A204.1 (cell line): ENCODE results near the gene TLE5.
"Not testable (repeated sequence)": the region's sequence is repeated elsewhere in the genome, so short reads cannot be mapped to it uniquely, and the experiment has no call there.

Experiments
- FAIRE-seq: peaks from 2 replicates; lab custom pipeline; 2012; peaks lifted over from hg19 to GRCh38; lab: Jason Lieb, UNC

Gene TLE5

DNA sequence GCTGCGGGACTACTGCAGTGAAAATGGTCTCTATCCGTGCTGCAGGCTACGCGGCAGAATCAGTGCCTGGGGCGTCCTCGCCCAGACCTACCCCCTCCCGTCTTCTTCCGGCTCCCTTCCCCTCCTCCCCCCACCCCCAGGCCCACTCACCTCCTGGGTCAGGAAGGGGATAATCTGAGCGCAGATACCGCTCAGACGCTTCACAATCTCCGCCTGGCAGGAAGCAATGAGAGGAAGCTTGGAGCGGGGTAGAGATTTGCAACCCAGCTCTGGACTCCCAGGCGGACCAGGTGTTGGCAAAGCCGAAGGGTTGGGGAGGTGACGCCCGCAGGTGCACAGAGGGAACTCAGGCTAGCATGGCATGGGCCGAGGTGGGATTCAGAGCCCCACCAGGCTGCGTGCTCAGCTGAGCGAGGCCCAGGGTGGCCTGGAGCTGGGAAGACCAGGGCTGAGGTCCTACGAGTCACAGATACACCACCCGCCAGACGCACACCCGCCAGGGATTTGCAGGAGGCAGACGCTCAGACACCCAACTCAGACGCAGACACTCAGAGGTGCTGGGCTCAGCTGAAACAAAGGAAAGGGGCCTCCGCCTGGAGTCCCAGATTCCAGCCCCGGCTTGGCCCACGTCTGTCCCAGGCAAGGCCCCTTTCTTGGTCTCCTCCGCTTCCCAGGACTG is 37.3 kb downstream of the TLE5 start:
- FAIRE-seq, result no peak

DNA sequence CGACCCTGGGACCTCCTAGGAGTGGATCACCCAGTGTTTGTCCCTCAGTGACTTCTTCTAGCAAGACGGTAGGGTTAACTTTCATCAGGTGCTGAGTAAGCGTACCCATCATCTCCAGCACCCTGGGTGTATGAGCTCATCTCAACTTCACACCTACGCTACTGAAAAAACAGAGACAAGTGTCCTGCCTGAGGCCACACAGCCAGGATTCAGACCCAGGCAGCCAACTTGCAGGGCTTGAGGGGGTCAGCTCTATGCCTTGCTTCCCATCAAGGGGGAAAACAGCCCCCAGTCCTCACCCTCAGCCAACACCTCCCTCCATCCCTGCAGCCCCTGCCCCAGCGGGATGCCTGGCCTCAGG is 37.8 kb downstream of the TLE5 start:
- FAIRE-seq, result no peak

- no peak for FAIRE-seq
These were observed 41.9 kb downstream of the TLE5 start for GRCh38 chr19:3020321-3020960.

GRCh38 chr19:3019211-3019854 is 43.0 kb downstream of the TLE5 start:
- FAIRE-seq, result no peak

DNA sequence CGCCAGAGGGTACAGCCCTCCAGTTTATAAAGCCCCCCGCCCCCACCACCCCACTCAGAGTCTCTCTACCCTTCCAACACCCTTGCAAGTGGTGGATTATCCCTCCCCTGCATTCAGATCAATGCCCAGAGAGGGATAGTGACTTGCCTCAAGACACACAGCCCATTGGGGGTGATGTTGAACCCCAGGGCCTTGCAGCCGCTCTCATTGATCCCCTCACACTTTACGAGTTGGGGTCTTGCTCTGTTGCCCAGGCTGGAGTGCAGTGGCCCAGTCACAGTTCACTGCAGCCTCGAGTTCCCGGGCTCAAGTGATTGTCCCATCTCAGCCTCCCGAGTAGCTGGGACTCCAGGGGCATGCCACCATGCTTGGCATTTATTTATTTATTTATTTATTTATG is 44.4 kb downstream of the TLE5 start:
- FAIRE-seq, result no peak

DNA sequence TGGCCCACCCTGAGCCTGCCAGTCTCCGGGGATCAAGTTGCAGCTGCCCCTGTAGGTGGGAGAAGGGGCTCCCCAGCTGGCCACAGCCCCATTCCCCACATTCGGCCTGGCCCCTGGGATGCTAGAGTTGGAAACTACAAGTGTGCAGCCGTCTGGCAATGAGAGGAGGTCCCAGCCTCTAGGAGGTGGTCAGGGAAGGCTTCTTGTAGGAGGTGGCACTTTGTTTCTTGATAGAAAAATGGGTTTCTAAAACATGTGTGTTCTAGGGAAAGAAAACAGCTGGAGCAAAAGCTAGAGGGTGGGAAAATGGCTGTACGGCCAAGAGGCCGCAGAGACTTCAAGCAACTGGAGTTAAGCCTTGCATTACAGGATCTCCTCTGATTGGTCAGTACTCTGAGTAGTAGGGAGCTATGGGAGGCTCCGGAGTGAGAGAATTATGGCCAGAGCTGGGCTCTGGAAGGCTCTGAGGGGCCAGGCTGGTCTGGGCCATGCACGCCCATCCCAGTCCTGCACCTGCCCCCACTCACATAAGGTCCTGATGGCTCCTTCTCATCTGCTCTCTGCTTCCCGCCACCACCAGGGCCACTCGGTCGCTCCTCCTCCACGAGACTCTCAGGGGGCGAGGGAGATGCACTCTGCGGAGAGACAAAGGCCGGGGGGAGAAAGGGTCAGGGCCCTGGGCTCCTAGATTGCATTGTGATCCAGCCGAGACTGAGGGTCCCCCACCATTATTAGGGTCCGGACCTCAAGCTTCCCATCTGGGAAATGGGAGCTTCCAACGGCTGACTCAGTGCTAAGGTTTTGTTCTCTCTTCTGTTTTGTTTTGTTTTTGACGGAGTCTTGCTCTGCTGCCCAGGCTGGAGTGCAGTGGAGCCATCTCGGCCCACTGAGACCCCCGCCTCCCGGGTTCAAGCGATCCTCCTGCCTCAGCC is 46.9 kb downstream of the TLE5 start:
- no peak for FAIRE-seq

DNA sequence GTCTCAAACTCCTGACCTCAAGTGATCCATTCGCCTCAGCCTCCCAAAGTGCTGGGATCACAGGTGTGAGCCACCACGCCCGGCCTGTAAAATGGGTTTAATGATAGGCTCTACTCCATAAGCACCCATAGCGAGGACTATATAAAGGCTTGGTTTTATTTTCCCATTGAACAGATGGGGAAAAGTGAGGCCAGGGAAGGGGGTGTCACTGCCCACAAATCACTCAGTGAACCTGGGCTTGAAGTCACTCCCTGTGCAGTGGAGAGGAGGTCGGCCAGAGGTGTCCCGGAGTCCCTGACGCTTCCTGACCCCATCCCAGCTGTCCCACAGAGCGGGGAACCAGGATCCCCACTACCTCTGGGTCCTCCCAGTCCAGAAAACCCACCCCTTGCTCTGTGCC is 48.2 kb downstream of the TLE5 start:
- FAIRE-seq, result no peak

DNA sequence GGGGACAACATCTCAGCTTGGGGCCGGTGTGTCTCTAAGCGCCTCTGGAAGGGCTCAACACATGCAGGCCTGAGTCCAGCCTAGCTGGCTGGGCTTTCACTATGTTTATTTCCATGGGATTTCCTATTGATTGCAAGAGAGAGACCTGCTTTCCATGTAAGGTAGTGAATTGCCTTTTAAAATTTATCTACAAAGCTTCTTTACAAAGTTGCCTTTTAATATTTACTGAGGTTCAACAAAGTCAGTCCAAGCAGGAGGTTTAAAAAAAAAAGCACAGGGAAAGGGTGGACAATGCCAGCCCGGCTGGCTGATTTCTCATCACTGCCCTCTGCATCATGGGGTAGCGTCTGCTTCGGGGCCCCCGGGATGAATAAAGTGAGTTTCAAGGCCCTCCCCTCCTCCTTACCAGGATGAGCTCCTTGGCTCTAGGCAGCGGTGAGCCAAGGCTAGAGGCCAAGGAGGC is 49.0 kb downstream of the TLE5 start:
- no peak for FAIRE-seq

- no peak for FAIRE-seq
These were observed 49.6 kb downstream of the TLE5 start for GRCh38 chr19:3012621-3013262.

- not testable (repeated sequence) for FAIRE-seq
These were observed 50.2 kb downstream of the TLE5 start for GRCh38 chr19:3012059-3012458.

DNA sequence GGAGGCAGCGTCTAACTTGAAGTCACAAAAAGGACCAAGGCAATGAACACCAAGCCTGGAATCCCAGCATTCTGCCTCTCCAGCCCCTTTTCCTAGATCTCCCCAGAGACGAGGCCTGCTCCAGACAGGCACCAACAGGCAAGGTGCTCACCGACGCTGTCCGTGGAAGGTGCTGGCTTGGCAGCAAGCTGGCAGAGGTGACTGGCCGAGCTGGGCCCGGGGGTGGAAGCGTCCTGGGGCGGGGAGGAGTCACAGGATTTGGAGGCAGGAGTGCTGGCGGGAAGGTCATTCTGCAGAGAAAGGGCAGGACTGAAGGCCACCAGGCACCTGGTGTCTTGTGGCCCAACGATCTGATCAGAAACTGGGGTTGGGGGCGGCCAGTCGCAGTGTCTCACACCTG is 51.4 kb downstream of the TLE5 start:
- no peak for FAIRE-seq

GRCh38 chr19:3008994-3009393 is 53.3 kb downstream of the TLE5 start:
- FAIRE-seq, result no peak

DNA sequence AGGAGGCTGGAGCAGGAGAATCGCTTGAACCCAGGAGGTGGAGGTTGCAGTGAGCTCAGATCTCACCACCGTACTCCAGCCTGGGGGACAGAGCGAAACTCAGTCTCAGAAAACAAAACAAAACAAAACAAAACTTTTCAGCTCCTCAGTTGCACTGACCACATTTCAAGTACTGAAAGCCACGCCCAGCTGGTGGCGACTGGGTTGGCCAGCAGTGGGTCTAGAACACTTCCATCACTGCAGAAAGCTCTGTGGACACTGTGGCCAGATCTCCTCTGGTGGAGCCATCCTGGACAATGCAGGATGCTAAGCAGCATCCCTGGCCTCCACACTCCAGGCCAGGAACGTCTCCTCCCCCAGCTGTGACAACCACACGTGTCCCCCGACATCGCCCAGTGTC is 54.3 kb downstream of the TLE5 start:
- no peak for FAIRE-seq

GRCh38 chr19:3006075-3006767 is 56.1 kb downstream of the TLE5 start:
- no peak for FAIRE-seq

DNA sequence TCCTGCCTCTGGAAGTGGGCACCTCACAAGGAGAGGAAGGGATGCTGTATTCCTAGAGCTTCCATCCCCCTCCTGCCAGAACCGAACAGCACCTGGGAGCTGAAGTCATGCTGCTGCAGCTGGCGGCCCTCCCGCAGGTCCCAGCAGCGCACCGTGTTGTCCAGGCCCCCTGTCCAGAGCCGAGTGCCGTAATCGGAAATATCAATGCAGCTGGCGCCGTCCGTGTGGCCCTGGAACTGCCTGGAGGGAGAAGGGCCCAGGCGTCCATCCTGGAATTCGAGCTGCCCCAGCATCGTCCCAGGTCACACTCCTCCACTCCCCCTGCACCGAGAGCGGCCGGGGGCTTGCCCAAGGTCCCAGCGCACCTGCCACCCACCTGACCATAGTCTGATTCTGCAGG is 57.0 kb downstream of the TLE5 start:
- FAIRE-seq, result no peak

DNA sequence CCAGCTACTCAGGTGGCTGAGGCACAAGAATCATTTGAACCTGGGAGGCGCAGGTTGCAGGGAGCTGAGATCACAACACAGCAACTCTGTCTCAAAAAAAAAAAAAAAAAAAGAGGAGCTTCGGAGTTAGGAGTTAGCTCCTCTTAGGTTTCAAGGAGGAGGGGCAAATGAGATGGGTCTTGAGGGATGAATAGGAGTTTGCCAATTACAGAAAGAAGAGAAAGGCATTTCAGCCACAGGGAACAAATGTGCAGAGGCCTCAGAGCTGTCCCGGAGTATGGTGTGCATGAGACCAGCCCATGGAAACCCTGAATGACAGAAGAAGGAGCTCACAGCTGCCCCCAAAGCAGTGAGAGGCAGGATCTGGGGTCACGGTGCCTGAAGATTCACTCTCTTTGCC is 57.8 kb downstream of the TLE5 start:
- no peak for FAIRE-seq

DNA sequence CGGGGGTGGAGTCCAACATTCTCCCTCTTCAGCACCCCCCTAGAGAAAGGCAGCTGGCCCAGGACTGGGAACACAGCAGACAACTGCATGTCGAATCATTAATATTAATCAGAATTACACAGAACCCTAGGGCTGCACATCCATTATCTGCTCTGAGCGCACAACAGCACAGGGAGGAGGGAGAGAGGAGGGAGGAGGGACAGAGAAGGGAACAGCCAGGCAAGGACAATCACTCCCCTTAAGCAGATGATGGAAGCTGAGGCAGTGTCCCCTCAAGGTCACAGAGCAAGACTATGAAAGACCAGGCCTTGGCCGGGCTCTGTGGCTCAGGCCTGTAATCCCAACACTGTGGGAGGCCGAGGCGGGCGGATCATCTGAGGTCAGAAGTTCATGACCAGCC is 59.2 kb downstream of the TLE5 start:
- FAIRE-seq, result no peak
